Fibroblast of lung (primary cell): ENCODE measurements around the gene MAGEB18. TPM values are rescaled to one million over a fixed set of nuclear protein-coding genes. Genes with fewer than 3 reads are reported as not detected.

Source experiments
- DNase-seq, 2 donors: peaks; one replicate each; pipeline versions ENCODE4 v3.0.0 to v3.0.0-alpha.2; 2010; ENCODE audit warnings: low read depth in 2 of 2
- H2AFZ ChIP-seq: 2 replicates; pipeline ENCODE4 v1.5.1; 2012; ENCODE audit warnings: low read length, control low read depth, inconsistent platforms
- H3K27ac ChIP-seq: 2 replicates; pipeline ENCODE4 v1.5.1; 2011; ENCODE audit warnings: low read length, control low read depth; ENCODE audit not compliant: insufficient read depth
- H3K27me3 ChIP-seq: 2 replicates; pipeline ENCODE4 v1.5.1; 2011; ENCODE audit warnings: mild to moderate bottlenecking, low read length; ENCODE audit not compliant: control insufficient read depth, insufficient read depth
- H3K36me3 ChIP-seq: 2 replicates; pipeline ENCODE4 v1.5.1; 2011; ENCODE audit warnings: low read length; ENCODE audit not compliant: control insufficient read depth, insufficient read depth
- H3K4me1 ChIP-seq: 2 replicates; pipeline ENCODE4 v1.5.1; 2011; ENCODE audit warnings: low read length; ENCODE audit not compliant: control insufficient read depth, insufficient read depth; ENCODE audit errors: extremely low read depth
- H3K4me2 ChIP-seq: 2 replicates; pipeline ENCODE4 v1.5.1; 2011; ENCODE audit warnings: low read length, control low read depth; ENCODE audit not compliant: insufficient read depth; ENCODE audit errors: extremely low read depth
- H3K4me3 ChIP-seq, 4 experiments: fragments of 200-600 bp in 1 of 4; sonication (generic) in 1 of 4; replicated peaks in 1 of 4; 2 replicates each; pipeline ENCODE4 v1.5.1; 2011 to 2016; ENCODE audit warnings: low read length in 4 of 4, low read depth in 3 of 4, mild to moderate bottlenecking in 3 of 4, control low read depth in 2 of 4, inconsistent platforms in 1 of 4, mixed read lengths in 1 of 4; ENCODE audit not compliant: insufficient read depth in 1 of 4; ENCODE audit errors: control extremely low read depth in 1 of 4
- H3K79me2 ChIP-seq: 2 replicates; pipeline ENCODE4 v1.5.1; 2012; ENCODE audit warnings: mild to moderate bottlenecking, low read length, inconsistent platforms; ENCODE audit not compliant: control insufficient read depth, insufficient read depth
- H3K9ac ChIP-seq: 2 replicates; pipeline ENCODE4 v1.5.1; 2011; ENCODE audit warnings: mild to moderate bottlenecking, low read length, control low read depth; ENCODE audit not compliant: insufficient read depth
- H3K9me3 ChIP-seq: 2 replicates; pipeline ENCODE4 v1.5.1; 2012; ENCODE audit warnings: low read depth, low read length; ENCODE audit not compliant: control insufficient read depth, insufficient read depth
- H4K20me1 ChIP-seq: 2 replicates; pipeline ENCODE4 v1.5.1; 2011; ENCODE audit warnings: low read length; ENCODE audit not compliant: control insufficient read depth, insufficient read depth; ENCODE audit errors: extremely low read depth
- CTCF ChIP-seq, 2 donors: IDR thresholded peaks in 1 of 2; conservative IDR thresholded peaks in 1 of 2; 1 replicate in 1 of 2; 2 replicates in 1 of 2; pipeline ENCODE4 v1.5.1; 2011 to 2012; ENCODE audit warnings: low read length in 2 of 2, control low read depth in 1 of 2, inconsistent platforms in 1 of 2, low read depth in 1 of 2, mild to moderate bottlenecking in 1 of 2
- EZH2 ChIP-seq: IDR thresholded peaks from 2 replicates; pipeline ENCODE4 v1.5.1; 2012; ENCODE audit warnings: low read length, control low read depth, mild to moderate bottlenecking; ENCODE audit errors: missing control alignments
- polyA minus RNA-seq: library from RNA; depleted of rRNA, polyadenylated mRNA; stranded (reverse); fragments of >200 nt; gene quantifications from 2 replicates; pipeline ENCODE4 v1.2.3, GENCODE V29; 2011; ENCODE audit warnings: low replicate concordance
- polyA plus RNA-seq, 2 donors: library from polyadenylated mRNA; depleted of rRNA in 1 of 2; stranded (reverse) in 1 of 2; unstranded in 1 of 2; fragments of >200 nt; gene quantifications; 2 replicates each; pipeline ENCODE4 v1.2.1, GENCODE V29; 2011 to 2012; ENCODE audit warnings: missing spikeins in 1 of 2
- total RNA-seq: library from RNA; depleted of rRNA; stranded (reverse); fragments of >200 nt; gene quantifications from 2 replicates; pipeline ENCODE4 v1.2.1, GENCODE V29; 2014

Gene MAGEB18
- total RNA-seq (not detected in 2 replicates), polyA plus RNA-seq (not detected in 2 replicates), polyA minus RNA-seq (not detected in 2 replicates)
- polyA plus RNA-seq (2012): not detected in 2 replicates

- Histone ChIP-seq H3K9me3 (no peaks in the 10 kb centered on the region), H3K79me2 (no peaks in the 10 kb centered on the region), H3K27ac (no peak within 1 kb of the TSS), H3K27me3 (no peaks in the 10 kb centered on the region), H3K4me2 (no peak within 1 kb of the TSS), H3K4me3 (no peak within 1 kb of the TSS), H2AFZ (no peak within 1 kb of the TSS), H3K36me3 (no peaks in the 10 kb centered on the region), H3K9ac (no peak within 1 kb of the TSS), H3K4me1 (no peaks in the 10 kb centered on the region), H4K20me1 (no peaks in the 10 kb centered on the region)
- no peak for TF ChIP-seq EZH2
- no peak for DNase-seq
Measured at GRCh38 chrX:26138274-26138673, at the start of gene MAGEB18. MAGEB18 (plus strand) TSS chrX:26138343; CDS start chrX:26138986, 643 bp downstream.

- H3K36me3 ChIP-seq: no peaks in the 10 kb centered on the region
- no peak overlapping the region for H3K4me2 ChIP-seq
- no peak overlapping the region for H3K4me3 ChIP-seq
- no peak overlapping the region for H3K9ac ChIP-seq
- no peak for DNase-seq
- H3K4me1 ChIP-seq: no peaks in the 10 kb centered on the region
- H3K79me2 ChIP-seq: no peaks in the 10 kb centered on the region
- no peaks in the 10 kb centered on the region for H4K20me1 ChIP-seq
- H3K27me3 ChIP-seq: no peaks in the 10 kb centered on the region
- H3K27ac ChIP-seq: no peak overlapping the region
- TF ChIP-seq CTCF (conservative IDR thresholded peaks at IDR 0.05 in 1 of 2, IDR thresholded peaks at IDR 0.05 in 1 of 2; ENCODE audit: low read depth in 1 of 2, low read length in 2 of 2) (no peak), EZH2 (no peak)
- no peak overlapping the region for H2AFZ ChIP-seq
- H3K9me3 ChIP-seq: no peaks in the 10 kb centered on the region
Measured at GRCh38 chrX:26100421-26100920, 37.7 kb upstream of the MAGEB18 start.

GRCh38 chrX:26109142-26109541, 29.0 kb upstream of the MAGEB18 start:
- Histone ChIP-seq H3K36me3 (no peaks in the 10 kb centered on the region), H3K9me3 (no peaks in the 10 kb centered on the region), H2AFZ (no peak overlapping the region), H3K27me3 (no peaks in the 10 kb centered on the region), H3K9ac (no peak overlapping the region), H3K27ac (no peak overlapping the region), H3K79me2 (no peaks in the 10 kb centered on the region), H4K20me1 (no peaks in the 10 kb centered on the region), H3K4me3 (no peak overlapping the region), H3K4me1 (no peaks in the 10 kb centered on the region), H3K4me2 (no peak overlapping the region)
- TF ChIP-seq CTCF (conservative IDR thresholded peaks at IDR 0.05 in 1 of 2, IDR thresholded peaks at IDR 0.05 in 1 of 2; ENCODE audit: low read depth in 1 of 2, low read length in 2 of 2): no peak
- no peak for TF ChIP-seq EZH2
- DNase-seq: no peak
